Measurements from ENCODE around the gene IFT122.
"Not testable (repeated sequence)": the region's sequence is repeated elsewhere in the genome, so short reads cannot be mapped to it uniquely, and the experiment has no call there.

The IFT122 gene

DNA sequence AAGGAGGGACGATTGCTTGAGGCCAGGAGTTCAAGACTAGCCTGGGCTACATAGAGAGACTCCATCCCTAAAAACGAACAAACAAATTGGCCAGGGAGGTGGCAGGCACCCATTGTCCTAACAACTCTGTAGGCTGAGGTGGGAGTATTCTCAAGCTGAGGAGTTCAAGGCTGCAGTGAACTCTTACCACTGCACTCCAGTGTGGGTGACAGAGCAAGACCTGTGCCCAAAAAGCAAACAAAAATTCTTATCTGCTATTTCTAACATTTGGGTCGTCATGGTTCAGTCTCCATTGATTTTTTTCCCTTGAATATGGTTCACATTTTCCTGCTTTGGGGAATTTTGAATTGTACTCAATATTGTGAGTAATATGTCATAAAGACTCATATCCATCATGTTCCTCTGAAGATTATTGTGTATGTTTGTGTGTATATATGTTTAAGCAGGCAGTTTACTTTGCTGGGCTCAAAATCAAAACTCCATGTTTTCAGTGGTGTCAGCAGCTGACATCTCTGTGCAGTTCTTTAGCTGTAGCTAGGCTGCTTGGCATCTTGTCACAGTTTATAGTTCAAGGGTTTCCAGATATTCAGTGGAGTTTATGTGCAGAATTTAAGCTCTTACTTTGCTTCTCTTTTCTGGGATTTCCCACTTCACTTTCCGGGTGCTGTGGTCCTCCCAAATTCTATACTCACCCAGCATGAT, 33.2 kb downstream of the IFT122 start:
- no peak for DNase-seq (ENCODE audit: low spot score)
- no peak for FAIRE-seq

DNA sequence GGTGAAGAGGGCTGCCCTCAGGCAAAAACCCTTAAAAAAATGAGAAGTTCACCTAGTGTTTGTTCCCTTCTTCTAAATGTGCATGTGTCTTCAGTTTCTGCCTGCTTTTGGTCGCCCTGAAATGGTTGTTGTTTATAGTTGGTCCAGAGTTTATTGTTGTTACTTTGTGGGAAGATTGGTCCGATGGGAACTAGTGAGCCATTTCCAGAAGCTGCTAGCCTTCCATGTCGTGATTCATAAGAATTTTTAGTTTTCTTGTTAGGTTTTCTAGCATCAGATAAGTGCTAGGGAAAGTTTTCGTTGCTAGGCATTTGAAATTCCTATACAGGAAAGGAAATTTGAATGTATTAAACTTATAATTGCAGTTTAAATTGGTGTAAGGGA, 33.7 kb downstream of the IFT122 start:
- FAIRE-seq (no peak), DNase-seq (ENCODE audit: low spot score) (no peak)

DNA sequence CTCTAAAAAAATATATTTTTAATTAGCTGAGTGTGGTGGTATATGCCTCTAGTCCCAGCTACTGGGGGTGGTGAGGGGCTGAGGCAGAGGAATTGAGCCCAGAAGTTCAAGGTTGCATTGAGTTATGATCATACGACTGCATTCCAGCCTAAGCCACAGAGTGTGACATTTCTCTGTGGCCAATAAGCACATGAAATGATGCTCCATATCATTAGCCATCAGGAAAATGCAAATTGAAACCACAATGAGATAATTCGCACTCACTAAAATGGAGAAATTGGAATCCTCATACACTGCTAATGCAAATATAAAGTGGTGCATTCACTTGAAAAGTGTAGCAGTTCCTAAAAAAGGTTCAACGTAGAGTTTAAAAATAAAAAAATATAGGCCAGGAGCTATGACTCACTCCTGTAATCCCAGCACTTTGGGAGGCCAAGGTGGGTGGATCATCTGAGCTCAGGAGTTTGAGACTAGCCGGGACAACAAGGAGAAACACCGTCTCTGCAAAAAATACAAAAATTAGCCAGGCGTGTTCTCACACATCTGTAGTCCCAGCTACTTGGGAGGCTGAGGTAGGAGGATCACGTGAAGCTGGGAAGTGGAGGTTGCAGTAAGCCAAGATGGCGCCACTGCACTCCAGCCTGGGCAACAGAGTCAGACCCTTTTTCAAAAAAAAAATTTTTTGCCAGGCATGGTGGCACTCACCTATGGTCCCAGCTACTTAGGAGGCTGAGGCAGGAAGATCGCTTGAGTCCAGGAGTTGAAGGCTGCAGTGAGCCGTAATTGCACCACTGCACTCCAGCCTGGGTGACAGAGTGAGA, 35.2 kb downstream of the IFT122 start:
- no peak for FAIRE-seq
- DNase-seq (ENCODE audit: low spot score), result no peak

DNA sequence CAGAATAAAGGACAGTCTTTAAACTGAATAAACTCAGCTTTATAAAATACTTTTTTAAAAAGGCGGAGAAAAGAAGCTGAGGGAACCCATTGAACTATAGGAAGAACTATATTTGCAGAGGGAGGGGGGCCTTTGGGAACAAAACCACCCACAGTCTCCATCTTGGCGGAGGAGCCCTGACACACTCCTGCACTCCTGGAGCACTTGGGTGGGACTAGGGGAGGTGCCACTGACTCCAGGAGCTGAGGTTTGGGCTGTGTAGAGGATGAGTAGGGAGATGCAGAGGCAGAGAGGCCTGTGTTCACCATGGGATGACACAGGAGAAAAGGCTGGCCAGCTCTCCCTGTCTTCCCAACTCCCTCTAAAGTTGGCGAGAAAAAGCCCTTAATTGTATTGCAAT, 35.8 kb downstream of the IFT122 start:
- no peak for DNase-seq (ENCODE audit: low spot score)
- FAIRE-seq, result no peak

DNA sequence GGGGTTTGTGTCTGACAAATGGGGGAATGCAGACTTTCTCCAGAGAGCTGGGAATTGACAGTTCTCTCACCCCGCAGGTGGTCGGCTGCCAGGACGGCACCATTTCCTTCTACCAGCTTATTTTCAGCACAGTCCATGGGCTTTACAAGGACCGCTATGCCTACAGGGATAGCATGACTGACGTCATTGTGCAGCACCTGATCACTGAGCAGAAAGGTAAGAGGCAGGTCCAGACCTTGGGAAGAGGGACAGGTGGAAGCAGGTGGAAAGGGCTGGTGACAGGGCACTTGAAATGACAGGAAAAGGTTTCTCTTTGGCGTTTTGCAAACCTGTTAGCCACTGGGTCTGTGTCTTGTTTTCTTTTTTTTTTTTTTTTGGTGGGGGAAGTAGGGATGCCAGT, 36.6 kb downstream of the IFT122 start:
- DNase-seq (ENCODE audit: low spot score) (no peak), FAIRE-seq (no peak)

DNA sequence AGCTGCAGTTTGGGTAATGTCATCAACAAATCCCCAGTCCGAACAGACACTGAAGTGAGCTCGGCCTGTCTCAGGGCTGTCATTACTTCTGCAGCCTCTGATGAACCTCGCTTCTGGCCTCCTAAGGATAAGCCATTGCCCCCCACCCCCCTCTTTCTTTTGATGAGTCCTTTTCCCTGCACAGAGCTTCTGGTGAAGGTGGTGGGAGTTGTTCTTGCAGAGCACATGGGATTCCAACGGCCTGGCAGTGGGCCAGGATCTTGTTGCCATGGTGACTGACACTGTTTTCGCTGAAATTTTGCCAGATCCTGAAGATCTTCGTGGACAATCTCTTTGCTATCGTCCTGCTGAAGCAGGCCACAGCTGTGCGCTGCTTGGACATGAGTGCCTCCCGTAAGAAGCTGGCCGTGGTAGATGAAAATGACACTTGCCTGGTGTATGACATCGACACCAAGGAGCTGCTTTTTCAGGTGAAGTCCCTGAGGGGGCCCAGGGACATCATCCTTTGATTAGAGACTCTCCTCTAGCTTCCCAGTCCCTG, 41.3 kb downstream of the IFT122 start:
- not testable (repeated sequence) for DNase-seq (ENCODE audit: low spot score); FAIRE-seq

DNA sequence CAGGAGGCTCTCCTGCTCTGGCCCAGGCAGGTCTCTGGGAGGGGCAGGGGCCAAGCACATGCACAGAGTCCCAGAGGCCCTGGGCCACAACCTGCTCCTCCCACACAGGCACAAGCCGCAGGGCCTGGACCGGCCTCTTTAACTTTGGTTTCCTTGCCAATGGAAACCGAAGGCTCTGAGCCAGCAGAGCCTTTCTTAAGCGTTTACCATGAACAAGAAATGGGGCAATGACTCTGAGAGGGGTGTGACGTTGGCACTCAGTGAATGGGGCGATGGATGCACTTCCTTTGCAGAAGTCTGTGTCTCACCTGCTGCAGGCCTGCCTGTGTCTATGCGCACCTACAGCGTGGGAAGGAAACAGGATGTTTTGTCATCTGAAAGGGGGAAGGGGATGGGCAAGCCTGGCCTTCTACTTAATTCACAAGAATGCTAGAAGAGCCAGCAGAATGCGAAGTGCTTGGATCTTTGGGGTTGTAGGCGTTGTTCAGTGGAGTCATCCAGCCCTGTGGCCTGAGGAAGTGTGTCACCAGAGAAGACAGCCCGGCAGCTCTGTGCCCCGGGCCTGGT, 41.8 kb downstream of the IFT122 start:
- DNase-seq (ENCODE audit: low spot score), result no peak
- FAIRE-seq, result no peak

DNA sequence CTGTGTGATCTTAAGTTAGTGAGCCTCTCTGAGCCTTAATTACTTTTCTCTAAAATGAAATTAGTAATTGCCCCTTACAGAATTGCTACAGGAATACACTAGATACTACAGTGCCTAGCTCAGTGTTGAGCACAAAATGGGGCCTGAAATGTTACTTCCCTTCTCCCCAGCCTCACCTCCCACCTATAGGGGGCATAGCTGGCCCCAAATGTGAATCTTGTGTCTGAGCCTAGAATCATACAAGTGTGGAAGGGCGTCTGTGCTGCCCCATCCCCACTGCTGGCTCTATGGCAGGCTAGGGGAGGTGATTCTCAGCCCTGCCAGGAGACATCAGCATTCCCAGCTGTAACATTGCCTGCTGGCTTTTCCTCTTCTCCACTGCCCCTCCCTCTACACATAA, 42.7 kb downstream of the IFT122 start:
- FAIRE-seq (no peak), DNase-seq (ENCODE audit: low spot score) (no peak)

DNA sequence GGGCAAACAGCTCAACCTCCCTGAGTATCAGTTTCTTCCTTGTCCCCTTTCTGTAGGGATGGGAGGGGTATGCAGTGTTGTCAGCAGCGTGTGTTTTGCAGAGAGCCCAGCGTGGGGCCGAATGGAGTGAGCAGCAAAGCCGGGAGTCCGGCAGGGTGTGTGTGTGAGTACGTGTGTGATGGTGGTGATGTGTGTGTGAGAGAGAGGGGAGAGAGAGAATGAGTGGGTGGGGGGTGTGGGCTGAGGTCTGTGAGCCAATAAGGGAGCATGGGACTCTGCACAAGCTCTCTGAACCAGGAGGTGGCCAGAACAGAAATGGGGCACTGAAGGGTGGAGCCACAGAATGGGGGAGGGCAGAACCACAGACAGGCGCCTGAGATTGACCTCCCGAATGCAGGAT, 43.8 kb downstream of the IFT122 start:
- FAIRE-seq (no peak), DNase-seq (ENCODE audit: low spot score) (no peak)

DNA sequence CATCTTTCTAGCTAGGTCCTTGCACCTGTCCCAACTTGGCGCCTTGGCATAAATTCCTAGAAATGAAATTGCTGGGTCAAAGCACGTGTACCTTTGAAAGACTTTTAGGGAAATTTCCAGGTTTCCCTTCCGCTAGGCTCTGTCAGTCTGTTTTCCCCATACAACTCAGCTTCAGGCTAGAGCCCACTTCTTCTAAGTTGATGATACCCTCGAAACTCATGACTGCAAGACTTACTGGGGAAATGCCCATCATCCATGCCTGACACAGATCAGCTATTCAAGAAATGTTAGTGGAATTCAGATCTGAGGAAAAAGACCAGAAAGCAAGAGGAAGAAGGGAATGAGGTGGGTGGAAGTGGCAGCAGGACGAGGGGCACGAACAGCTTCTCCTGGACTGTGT, 45.1 kb downstream of the IFT122 start:
- not testable (repeated sequence) for FAIRE-seq; DNase-seq (ENCODE audit: low spot score)

DNA sequence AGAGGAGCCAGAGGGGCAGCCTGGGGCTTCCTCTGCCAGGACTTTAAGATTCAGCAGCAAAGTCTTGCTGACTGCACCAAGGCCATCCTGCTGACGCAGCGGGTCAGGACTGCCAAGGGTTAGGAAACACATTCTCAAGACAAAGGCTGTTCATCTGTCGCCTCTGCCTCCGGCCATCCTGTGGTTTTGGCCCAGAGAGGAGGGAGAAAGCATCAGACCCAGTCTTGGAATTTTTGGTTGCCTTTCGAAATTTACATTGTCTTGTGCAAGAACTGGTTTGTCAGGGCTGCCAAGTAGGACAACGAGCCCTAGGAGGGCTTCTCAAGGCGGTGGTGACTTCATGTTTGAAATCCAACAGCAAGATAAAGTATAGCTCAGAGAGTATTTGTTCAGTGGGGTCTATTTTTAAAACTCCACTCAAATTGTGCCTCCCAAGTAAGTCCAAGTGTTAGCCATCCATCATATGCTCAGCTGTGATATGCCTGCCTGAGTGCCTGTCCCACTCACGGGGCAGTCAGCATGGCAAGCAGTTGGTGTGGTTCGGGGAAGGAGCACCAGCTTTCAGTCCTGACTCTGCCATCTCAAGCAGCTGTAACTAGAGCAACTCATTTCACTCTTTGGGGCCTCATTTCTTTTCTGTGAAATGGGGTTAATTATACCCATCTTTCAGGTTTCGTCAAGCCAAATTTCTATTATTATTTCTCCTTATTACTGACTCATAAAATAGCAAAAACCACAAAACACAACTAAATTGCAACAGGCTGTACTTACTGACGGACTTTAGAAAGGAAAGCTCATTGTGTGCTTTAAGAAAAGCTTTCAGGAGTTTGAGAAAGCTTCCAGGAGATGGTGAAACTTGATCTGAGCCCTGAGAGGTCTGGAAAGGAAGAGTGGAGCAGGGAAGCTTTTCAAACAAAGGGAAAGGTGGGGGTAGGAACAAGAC, 46.0 kb downstream of the IFT122 start:
- DNase-seq (ENCODE audit: low spot score), result no peak

DNA sequence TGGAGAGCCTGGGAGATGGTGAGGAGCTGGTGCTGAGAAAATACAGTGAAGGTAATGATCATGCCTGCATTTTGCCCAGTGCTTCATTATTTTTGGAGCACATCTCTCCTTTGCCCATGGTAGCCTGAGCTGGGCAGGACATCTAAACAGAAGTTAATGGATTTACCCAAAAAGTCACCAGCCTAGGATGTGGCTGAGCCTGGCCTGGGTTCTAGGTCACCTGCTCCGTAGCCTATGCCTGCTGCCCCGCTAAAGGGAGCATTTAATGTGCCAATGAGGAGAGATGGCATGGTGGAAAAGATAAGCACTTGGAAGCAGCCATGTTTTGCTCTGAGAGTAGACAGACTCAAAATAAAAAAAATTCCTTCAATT, 46.6 kb downstream of the IFT122 start:
- no peak for DNase-seq (ENCODE audit: low spot score)
- no peak for FAIRE-seq

More for the DNA sequence above, 46.0 kb downstream of the IFT122 start:
- no peak for FAIRE-seq

DNA sequence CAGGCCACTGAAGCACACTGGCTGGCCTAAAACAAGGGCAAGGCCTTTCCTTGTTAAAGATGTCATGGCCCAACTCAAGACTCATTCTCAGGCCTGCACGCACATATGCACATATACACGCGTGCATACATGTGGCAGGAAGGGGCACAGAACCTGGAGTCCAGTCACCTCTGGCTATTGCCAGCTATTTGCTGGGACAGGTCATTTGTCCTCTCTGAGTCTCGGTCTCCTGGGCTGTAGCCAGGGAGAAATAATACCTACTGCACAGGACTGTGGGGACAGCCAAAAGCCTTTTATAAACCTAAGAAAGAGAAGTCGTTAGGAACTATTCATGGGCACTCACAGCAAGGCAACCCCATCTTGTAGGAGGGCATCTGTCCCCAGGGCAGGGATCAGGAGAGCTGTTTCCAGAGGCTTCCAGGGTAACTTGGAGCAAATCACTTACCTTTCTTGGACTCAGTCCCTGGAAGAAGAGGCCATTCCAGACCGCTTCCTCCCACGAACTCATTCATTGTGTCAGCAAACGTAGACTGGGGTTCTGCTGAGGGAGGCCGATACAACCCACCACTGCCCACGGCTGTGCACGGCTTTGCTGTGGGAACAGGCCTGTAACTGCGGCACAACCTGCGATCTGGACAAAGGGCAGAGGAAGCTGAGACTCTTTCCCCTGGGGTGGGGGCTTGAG, 47.3 kb downstream of the IFT122 start:
- FAIRE-seq, result no peak

DNA sequence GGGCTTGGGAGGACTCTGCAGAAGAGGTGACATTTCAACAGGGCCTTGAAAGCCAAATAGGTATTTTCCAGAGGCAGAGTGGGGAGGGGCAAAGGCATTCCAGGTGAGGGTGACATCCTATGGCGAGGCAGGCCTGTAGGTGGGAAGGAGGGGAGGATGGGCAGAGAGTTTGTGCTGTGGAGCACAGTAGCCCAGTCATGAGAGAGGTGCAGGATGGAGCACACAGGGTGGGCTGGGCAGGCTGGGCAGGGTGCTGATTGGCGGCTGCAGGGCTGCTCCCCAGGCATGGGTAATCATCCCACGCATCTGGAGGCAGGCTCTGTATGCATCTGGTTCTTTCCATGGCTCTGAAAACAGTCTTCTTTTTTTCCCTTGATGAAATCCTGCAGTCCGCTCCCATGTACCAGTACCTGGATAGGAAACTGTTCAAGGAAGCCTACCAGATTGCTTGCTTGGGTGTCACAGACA, 47.9 kb downstream of the IFT122 start:
- FAIRE-seq; DNase-seq (ENCODE audit: low spot score): not testable (repeated sequence)

More for the DNA sequence above, 47.3 kb downstream of the IFT122 start:
- no peak for DNase-seq (ENCODE audit: low spot score)

DNA sequence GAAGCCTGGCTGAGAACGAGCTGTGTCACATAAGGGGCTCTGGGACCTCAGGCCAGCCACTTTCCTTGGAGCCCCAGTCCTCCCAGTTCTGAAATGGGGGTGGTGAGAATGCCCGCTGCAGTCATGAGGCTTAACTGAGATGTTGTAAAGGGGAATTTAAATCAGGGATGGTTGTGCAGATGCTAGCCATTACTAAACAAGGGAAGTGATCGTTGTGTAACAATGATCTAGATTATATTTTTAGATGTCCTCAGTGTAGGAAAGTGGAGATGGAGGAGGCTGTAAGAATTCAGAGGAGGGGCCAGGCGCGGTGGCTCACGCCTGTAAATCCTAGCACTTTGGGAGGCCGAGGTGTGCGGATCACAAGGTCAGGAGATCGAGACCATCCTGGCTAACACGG, 49.2 kb downstream of the IFT122 start:
- not testable (repeated sequence) for FAIRE-seq; DNase-seq (ENCODE audit: low spot score)

DNA sequence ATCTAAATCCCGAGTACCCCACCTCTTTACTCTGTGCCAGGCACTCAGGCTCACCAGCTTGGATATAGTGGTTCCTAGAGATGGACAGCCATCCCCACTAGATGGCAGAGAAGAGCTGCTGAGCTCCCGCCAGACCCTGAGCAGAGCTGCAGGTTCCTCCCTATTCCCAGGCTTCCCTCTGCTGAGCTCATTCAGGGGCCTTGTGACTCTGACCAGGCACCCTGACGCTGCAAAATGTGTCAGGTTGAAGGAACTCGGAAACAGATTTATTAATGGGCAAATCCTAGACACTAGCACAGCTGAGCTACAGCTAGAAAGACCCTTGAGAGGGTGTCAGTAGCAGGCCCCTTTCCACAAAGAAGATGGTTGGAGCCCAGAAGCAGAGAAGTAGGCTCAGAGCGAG, 50.2 kb downstream of the IFT122 start:
- peak; percentile 85 for DNase-seq (ENCODE audit: low spot score)
- no peak for FAIRE-seq

DNA sequence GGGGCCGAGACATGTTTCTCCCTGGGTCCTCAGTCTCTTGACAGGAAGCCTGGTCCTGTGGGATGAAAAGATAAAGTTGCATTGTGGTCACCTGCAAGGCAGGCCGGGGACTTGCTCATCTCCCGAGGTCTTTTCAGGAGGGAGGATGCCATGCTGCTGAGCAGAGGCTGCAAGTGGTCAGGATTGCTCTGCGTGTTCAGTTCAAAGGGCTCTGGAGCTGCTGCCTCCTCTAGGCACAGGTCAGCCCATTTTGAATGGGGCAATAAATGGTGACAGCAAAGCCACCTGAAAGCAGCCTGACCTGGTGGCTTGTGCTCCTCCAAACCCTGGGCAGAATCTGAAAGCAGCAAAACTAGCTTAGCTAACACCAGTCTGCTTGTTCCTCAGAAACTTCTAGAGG, 51.1 kb downstream of the IFT122 start:
- FAIRE-seq; DNase-seq (ENCODE audit: low spot score): not testable (repeated sequence)

DNA sequence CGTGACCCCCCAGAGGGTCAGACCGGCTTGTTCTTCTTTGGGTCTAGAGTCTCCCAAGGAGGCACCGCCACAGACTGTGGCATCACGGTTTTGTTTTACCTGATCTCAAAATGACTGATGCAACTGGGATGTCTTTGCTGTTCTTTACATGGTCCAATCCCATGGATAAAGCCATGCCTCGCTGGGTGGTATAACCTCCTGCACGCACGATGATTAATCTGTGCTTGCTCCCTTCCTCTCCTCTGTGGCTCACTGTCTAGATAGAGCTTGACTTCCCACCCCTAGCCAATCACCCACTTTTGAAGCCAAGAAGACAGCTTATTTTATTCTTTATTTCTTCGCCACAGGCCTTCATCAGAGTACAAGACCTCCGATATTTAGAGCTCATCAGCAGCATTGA, 51.8 kb downstream of the IFT122 start:
- FAIRE-seq (no peak), DNase-seq (ENCODE audit: low spot score) (no peak)

DNA sequence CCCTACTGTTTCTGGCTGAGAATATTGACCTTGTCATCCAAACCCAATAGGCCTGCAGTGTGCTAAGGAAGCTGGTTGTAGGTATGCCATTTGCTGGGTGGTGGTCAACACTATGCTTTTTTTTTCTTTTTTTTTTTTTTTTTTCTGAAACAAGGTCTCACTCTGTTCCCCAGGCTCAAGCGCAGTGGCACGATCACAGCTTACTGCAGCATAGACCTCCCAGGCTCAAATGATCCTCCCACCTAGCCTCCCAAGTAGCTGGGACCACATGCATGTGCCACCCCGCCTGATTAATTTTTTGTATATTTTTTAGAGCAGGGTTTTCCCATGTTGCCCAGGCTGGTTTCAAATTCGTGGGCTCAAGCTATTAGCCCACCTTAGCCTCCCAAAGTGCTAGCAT, 52.7 kb downstream of the IFT122 start:
- FAIRE-seq (no peak), DNase-seq (ENCODE audit: low spot score) (no peak)

DNA sequence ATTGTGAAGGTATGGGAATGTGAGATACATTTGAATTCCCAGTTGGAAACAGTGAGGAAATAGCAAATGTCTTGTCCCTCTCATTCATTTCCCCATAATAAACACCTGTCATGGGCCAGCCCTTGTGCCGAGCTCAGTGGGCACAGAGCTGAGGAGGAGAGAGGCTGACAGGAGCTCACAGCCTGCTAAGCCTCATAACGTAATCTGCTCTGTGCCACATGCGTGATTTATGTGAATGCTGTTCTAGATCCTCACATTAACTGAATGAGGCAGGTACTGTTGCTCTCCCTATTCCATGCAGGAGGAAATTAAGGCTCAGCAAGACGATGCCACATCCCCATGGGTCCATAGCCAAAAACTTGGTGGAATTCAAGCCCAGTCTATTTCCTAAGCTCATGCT, 53.2 kb downstream of the IFT122 start:
- DNase-seq (ENCODE audit: low spot score), result no peak
- FAIRE-seq, result no peak
